ENCODE results near the gene NET1. TPM values are rescaled to one million over a fixed set of nuclear protein-coding genes. Genes with fewer than 3 reads are reported as not detected.
"Not testable (repeated sequence)": the region's sequence is repeated elsewhere in the genome, so short reads cannot be mapped to it uniquely, and the experiment has no call there.

Gene NET1
- total RNA-seq, 2 experiments from 2014 or later: 39.1 to 47.7 TPM

DNA sequence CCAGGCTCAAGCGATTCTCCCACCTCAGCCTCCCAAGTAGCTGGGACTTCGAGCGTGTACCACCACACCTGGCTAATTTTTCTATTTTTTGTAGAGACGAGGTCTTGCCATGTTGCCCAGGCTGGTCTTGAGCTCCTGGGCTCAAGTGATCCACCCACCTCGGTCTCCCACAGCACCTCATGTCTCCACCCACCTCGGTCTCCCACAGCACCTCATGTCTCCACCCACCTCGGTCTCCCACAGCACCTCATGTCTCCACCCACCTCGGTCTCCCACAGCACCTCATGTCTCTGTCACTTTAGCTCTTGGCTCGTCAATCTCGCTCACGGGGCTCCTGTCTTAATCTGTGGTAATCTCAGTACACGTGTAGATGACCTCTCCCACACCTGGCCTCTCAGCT is 32.0 kb upstream of the NET1 start:
- H3K27ac Mint-ChIP-seq; POLR2A ChIA-PET; H3K27me3 Mint-ChIP-seq; DNase-seq; H3K4me3 Mint-ChIP-seq; H3K9me3 Mint-ChIP-seq; H3K4me1 Mint-ChIP-seq; H3K36me3 Mint-ChIP-seq (ENCODE audit: low read depth): not testable (repeated sequence)
- CTCF ChIA-PET: interaction anchor here (0.9 to 1.2 kb wide), 2 partner anchors 17 to 20 kb away, joined by 3 to 4 read pairs; no protein-coding TSS in a partner anchor

DNA sequence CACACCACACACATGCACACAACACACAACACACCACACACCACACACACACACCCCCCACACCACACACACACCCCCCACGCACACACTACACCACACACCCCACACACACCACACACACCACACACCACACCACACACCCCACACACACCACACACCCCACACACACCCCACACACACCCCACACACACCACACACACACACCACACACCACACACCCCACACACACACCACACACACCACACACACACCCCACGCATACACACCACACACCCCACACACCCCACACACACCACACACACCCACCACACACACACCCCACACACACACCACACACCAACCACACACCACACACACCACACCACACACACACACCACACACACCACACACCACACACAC is 31.2 kb upstream of the NET1 start:
- H3K27ac Mint-ChIP-seq: no peak overlapping the region
- H3K4me3 Mint-ChIP-seq: no peak overlapping the region
- CTCF ChIA-PET: no interaction called here
- peaks cover 3% of the 10 kb centered on the region for H3K4me1 Mint-ChIP-seq
- H3K9me3 Mint-ChIP-seq: peaks cover 5% of the 10 kb centered on the region
- no peak for DNase-seq
- POLR2A ChIA-PET: no interaction called here
- no peaks in the 10 kb centered on the region for H3K27me3 Mint-ChIP-seq
- no peaks in the 10 kb centered on the region for H3K36me3 Mint-ChIP-seq (ENCODE audit: low read depth)

- Mint-ChIP-seq H3K4me3 (no peak overlapping the region), H3K4me1 (no peaks in the 10 kb centered on the region), H3K9me3 (peaks cover 9% of the 10 kb centered on the region), H3K27me3 (peaks cover 4% of the 10 kb centered on the region), H3K27ac (no peak overlapping the region), H3K36me3 (ENCODE audit: low read depth) (peaks cover 4% of the 10 kb centered on the region)
- no peak for DNase-seq
- ChIA-PET CTCF (no interaction called here), POLR2A (no interaction called here)
Observed at GRCh38 chr10:5385224-5385623, 27.1 kb upstream of the NET1 start.

DNA sequence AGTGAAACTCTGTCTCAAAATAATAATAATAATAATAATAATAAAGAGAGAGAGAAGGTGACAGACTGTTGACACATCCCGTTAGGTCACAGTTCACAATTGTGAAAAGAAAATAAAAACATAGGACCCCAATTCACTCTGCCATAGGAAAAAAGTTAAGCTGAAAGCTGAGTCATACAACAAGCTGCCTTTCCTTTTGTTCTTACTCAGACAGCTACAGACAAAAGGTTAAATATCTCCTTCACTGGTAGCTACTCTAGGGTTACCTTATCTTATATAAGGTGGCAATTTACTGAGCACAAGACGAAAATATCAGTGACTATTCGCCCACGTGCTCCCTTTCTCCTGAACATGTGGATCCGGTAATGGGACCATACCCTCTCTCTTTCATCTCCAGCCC is 25.2 kb upstream of the NET1 start:
- CTCF ChIA-PET: interaction anchor here (1.5 kb wide), 1 partner anchor 538 kb away, joined by 5 read pairs; no protein-coding TSS in a partner anchor
- H3K4me1 Mint-ChIP-seq: no peaks in the 10 kb centered on the region
- POLR2A ChIA-PET: no interaction called here

GRCh38 chr10:5390607-5391205 is 21.7 kb upstream of the NET1 start:
- H3K36me3 Mint-ChIP-seq (ENCODE audit: low read depth): peaks cover 7% of the 10 kb centered on the region
- H3K27me3 Mint-ChIP-seq: peaks cover 4% of the 10 kb centered on the region
- no peak overlapping the region for H3K27ac Mint-ChIP-seq
- DNase-seq: no peak
- CTCF ChIA-PET: interaction anchor here (1.0 kb wide), 1 partner anchor 44 kb away, joined by 6 read pairs; no protein-coding TSS in a partner anchor
- peaks cover 29% of the 10 kb centered on the region for H3K9me3 Mint-ChIP-seq
- no peak overlapping the region for H3K4me3 Mint-ChIP-seq
- POLR2A ChIA-PET: no interaction called here
- H3K4me1 Mint-ChIP-seq: no peaks in the 10 kb centered on the region

More for the DNA sequence above, 25.2 kb upstream of the NET1 start:
- peaks cover 4% of the 10 kb centered on the region for H3K27me3 Mint-ChIP-seq
- peaks cover 7% of the 10 kb centered on the region for H3K36me3 Mint-ChIP-seq (ENCODE audit: low read depth)
- DNase-seq: no peak
- H3K27ac Mint-ChIP-seq: no peak overlapping the region
- H3K4me3 Mint-ChIP-seq: no peak overlapping the region
- H3K9me3 Mint-ChIP-seq: peaks cover 26% of the 10 kb centered on the region

GRCh38 chr10:5391790-5392189 is 20.6 kb upstream of the NET1 start:
- ChIA-PET CTCF (interaction anchor here (1.0 kb wide), 1 partner anchor 14 kb away, joined by 3 read pairs; no protein-coding TSS in a partner anchor), POLR2A (no interaction called here)
- Mint-ChIP-seq H3K27me3 (peaks cover 5% of the 10 kb centered on the region), H3K36me3 (ENCODE audit: low read depth) (peaks cover 7% of the 10 kb centered on the region), H3K9me3 (peaks cover 29% of the 10 kb centered on the region), H3K4me3 (no peak overlapping the region), H3K27ac (no peak overlapping the region), H3K4me1 (no peaks in the 10 kb centered on the region)
- DNase-seq: no peak

- peaks cover 13% of the 10 kb centered on the region for H3K27me3 Mint-ChIP-seq
- H3K9me3 Mint-ChIP-seq: peaks cover 29% of the 10 kb centered on the region
- CTCF ChIA-PET: no interaction called here
Observed at GRCh38 chr10:5393529-5393928, 18.8 kb upstream of the NET1 start.

DNA sequence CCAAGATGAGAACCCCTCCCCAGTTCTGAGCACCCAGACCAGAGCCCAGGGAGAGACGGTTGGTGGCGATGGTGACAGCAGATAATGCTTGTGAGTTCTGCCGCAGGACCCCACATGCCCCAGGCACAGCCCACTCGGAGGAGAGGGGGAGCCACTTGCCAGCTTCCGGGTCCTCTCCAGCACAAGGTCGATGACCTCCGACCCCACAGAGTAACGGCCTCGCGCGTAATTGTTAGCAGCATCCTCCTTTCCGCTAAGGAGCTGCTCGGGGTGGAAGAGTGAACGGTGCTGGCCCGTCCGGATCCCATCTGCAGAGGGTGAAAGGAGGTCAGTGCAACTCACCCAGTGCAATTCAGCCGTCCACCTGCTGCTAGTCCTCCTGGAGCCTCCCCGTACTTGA is 17.2 kb upstream of the NET1 start:
- H3K4me3 Mint-ChIP-seq: no peak overlapping the region
- ChIA-PET POLR2A (no interaction called here), CTCF (interaction anchor here (1.5 kb wide), 1 partner anchor 54 kb away, joined by 4 read pairs; no protein-coding TSS in a partner anchor)
- no peak for DNase-seq
- H3K9me3 Mint-ChIP-seq: peaks cover 20% of the 10 kb centered on the region
- H3K27me3 Mint-ChIP-seq: peaks cover 11% of the 10 kb centered on the region
- no peaks in the 10 kb centered on the region for H3K4me1 Mint-ChIP-seq
- H3K36me3 Mint-ChIP-seq (ENCODE audit: low read depth): peaks cover 4% of the 10 kb centered on the region
- no peak overlapping the region for H3K27ac Mint-ChIP-seq

More at GRCh38 chr10:5393529-5393928, 18.8 kb upstream of the NET1 start:
- DNase-seq: no peak
- Mint-ChIP-seq H3K36me3 (ENCODE audit: low read depth) (peaks cover 7% of the 10 kb centered on the region), H3K4me3 (no peak overlapping the region), H3K4me1 (no peaks in the 10 kb centered on the region), H3K27ac (no peak overlapping the region)
- POLR2A ChIA-PET: no interaction called here

DNA sequence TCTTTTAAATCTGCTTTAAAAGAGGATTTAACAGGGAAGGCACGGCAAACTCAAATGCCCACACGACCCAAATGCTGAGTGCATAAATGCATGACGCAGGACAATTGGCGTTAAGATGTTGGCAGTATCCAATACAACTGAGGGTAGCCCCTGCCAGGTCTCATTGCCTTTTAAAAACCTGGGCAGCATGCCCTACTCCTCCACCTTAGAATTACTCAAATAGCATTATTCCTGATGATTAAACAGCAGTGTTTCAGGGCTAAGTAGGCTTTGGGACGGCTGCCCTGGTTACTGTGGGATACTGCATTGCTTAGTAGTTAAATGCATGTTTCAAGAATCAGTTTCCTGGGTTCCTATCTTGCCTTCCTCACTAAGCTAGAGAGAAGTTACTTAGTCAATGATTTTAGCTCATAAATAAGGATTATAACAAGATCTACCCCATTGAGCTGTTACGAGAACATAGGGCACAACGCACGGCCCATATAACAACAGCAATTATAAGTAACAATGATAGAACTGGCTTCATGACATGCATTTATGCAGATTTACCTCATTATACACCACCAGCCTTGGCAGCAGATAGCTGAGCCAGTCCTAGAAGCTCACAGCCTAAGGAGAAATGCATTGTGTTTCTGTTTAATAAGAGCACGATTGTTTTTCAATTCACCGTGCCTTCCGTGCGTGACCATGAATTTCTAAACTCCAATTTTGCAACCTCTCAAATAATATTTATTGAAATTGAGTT is 15.6 kb upstream of the NET1 start:
- POLR2A ChIA-PET: interaction anchor here (0.5 kb wide), 1 partner anchor 25 kb away, joined by 3 read pairs; no protein-coding TSS in a partner anchor
- H3K27ac Mint-ChIP-seq: no peak overlapping the region

GRCh38 chr10:5399332-5399731 is 13.0 kb upstream of the NET1 start:
- H3K4me3 Mint-ChIP-seq: no peak overlapping the region
- H3K27ac Mint-ChIP-seq: no peak overlapping the region
- no peaks in the 10 kb centered on the region for H3K4me1 Mint-ChIP-seq
- ChIA-PET CTCF (interaction anchor here (1.0 kb wide), 1 partner anchor 19 kb away, joined by 4 read pairs; no protein-coding TSS in a partner anchor), POLR2A (no interaction called here)
- H3K36me3 Mint-ChIP-seq (ENCODE audit: low read depth): no peaks in the 10 kb centered on the region
- DNase-seq: no peak
- no peaks in the 10 kb centered on the region for H3K9me3 Mint-ChIP-seq
- H3K27me3 Mint-ChIP-seq: peaks cover 15% of the 10 kb centered on the region

More for the DNA sequence above, 15.6 kb upstream of the NET1 start:
- Mint-ChIP-seq H3K4me1 (no peaks in the 10 kb centered on the region), H3K9me3 (peaks cover 6% of the 10 kb centered on the region), H3K36me3 (ENCODE audit: low read depth) (no peaks in the 10 kb centered on the region), H3K4me3 (no peak overlapping the region), H3K27me3 (peaks cover 11% of the 10 kb centered on the region)
- CTCF ChIA-PET: interaction anchor here (0.8 to 1.0 kb wide), 3 partner anchors 10 to 96 kb away, joined by 3 read pairs; no protein-coding TSS in a partner anchor
- no peak for DNase-seq

- DNase-seq: no peak
- CTCF ChIA-PET: interaction anchor here (0.6 to 1.2 kb wide), 4 partner anchors 19 to 551 kb away, joined by 3 to 4 read pairs (median 3); no protein-coding TSS in a partner anchor
- POLR2A ChIA-PET: no interaction called here
- H3K9me3 Mint-ChIP-seq: no peaks in the 10 kb centered on the region
- no peaks in the 10 kb centered on the region for H3K36me3 Mint-ChIP-seq (ENCODE audit: low read depth)
- peaks cover 16% of the 10 kb centered on the region for H3K27me3 Mint-ChIP-seq
- no peak overlapping the region for H3K27ac Mint-ChIP-seq
- H3K4me1 Mint-ChIP-seq: no peaks in the 10 kb centered on the region
- no peak overlapping the region for H3K4me3 Mint-ChIP-seq
Observed at GRCh38 chr10:5400468-5401240, 11.7 kb upstream of the NET1 start.

- ChIA-PET POLR2A (no interaction called here), CTCF (interaction anchor here (0.6 kb wide), 1 partner anchor 517 kb away, joined by 3 read pairs; no protein-coding TSS in a partner anchor)
- Mint-ChIP-seq H3K27ac (no peak overlapping the region), H3K9me3 (no peaks in the 10 kb centered on the region), H3K4me1 (no peaks in the 10 kb centered on the region), H3K36me3 (ENCODE audit: low read depth) (no peaks in the 10 kb centered on the region), H3K27me3 (peaks cover 10% of the 10 kb centered on the region), H3K4me3 (no peak overlapping the region)
- DNase-seq: no peak
Observed at GRCh38 chr10:5402798-5403197, 9.6 kb upstream of the NET1 start.

Measured in activated CD4-positive, alpha-beta T cell treated with anti-CD3 and anti-CD28 coated beads, Interleukin-2, amount 10 ng/mL, durations not matched to agents 7 days and 5 days (primary cell).